Kidney tubule cell (primary cell): Measurements from ENCODE around the gene C15orf40.
A peak's percentile ranks its signal among the peaks of the same experiment; 100 is the strongest.
"Not testable (repeated sequence)": the region's sequence is repeated elsewhere in the genome, so short reads cannot be mapped to it uniquely, and the experiment has no call there.

Experiments used
- DNase-seq: peaks from one replicate; pipeline ENCODE4 v3.0.0-alpha.2; 2018; ENCODE audit warnings: low spot score

C15orf40 gene

DNA sequence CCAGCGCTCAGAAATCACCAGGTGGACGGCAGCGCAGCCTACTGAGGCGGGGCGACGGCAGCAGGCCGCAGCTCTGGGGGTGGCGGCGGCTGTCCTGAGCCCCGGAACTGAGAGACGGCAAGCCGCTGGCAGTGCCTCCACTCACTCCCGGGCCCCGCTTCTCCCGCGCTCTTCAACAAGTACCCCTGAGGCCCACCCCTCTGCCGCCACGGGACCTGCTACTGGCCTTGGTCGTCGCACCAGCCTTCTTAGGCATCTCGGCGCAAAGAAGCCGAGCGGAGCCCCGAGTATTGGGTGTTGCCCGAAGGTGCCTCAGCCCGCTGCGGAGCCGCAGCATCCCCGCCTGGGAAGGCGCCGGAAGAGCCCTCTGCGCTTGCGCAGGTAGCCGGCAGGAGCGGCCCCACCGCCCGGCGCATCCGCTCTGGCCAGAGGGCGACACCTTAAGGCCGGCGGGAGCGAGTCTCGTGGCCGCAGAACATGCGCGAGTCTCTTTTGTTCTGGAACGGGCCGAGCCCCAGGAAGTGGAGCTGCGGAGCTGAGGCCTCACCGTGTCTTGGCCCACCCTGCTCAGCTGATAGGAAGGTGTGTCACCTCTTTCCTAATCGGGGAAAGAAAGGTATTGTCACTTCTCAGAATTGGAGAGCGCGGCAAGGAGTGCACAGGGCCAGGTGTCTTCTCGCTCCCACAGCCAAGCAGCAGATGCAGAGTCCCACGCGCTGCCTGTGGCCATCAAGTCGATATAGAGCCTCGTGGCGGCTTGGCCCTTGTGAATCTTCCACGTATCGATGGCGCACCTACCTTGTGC lies at the start of gene C15orf40:
C15orf40 (minus strand) TSS at position 369 of the 805 bp plus-strand sequence; CDS start at position 337, 32 bp downstream.
- DNase-seq = peak; percentile 96

DNA sequence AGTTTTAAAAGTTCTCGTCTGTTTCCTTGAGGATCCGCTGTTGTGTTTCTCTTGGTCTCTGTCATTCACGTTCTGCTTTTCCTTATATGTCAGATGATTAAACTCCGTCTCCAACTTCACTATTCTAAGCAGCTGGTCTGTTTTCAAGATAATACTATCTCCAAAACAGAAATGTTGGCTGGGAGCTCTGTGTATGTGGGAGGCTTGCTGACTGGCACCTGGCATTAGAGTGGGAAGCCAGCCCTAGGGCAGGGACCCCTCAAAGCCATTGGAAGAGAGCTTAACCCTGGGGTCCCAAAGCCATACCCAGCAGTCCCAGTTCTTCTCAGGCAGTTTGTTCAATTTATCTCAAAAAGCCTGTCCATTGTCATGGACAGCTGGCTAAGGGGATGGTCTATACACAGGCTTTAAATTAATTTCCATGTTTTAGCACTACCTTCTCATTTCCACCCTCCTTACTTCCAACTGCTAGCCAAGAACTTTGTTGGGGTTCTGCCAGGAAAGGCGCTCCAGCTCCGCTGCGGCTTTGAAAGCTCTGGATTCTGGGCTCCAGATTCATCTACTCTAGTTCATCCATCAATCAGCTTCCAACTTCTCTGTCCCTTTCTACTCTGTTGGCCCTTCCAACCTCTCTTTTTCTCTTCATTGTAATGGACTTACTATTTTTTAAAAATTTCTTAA lies 46.4 kb upstream of the C15orf40 start:
- DNase-seq = no peak

DNA sequence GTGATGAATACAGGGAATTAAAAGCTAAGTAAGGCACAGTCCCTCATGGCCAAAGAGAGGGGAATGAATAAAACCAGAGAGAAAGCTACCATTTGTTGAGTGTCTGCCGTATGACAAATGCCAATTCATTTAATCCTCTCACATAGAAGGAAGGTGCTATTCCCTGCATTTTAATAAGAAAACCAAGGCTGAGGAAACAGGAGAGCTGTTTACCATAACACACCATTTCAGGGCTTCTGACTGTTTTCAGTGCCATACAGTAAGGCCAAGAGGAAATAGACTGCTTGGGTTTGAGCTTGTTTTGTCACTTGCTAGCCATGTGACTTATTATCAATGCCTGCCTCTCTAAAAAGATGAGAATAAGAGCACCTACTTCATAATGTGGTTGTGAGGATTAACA lies 45.6 kb upstream of the C15orf40 start:
- DNase-seq = no peak

DNA sequence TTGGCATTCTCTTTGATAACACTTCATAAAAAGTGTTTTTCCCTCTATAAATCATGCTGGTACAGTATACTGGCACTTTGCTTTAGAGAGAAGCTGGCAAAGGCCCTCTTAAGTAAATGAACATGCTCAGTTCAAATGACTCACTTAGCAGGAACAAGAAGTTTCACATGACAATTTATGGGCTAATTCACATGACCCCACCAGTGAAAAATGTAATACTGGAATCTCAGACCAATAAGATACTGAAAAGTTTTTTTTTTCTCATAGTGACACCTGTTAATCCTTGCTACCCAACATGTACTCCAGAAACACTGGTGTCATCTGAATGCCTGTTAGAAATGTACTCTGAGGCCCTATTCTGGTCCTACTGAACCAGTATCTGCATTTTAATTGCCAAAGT lies 41.7 kb upstream of the C15orf40 start:
- DNase-seq = peak; percentile 79

DNA sequence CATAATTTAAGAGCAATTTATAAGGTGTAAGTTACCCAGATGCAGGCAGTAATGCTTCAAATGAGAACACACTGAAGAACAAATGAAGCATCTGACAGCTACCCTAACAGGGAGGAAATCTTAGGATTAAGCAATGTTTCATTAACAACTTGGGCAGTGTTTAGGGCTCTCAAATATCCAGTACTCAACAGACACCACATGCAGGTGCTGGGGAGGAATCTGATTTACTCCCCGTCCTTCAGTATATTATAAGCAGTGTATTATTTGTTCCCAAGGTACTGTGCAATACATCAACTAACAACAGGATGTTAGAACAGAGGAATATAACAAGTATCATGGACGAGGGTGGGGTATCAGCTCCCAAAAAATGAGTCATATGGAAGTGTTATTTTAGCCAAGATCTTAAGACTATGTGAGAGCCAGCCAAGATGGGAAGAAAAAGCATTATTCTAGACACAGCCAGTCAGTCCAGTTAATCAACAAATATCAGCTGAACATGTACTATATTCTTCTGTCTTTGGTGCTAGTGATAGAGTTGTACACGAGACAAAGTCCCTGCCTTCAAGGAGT lies 35.2 kb upstream of the C15orf40 start:
- DNase-seq = peak; percentile 10

DNA sequence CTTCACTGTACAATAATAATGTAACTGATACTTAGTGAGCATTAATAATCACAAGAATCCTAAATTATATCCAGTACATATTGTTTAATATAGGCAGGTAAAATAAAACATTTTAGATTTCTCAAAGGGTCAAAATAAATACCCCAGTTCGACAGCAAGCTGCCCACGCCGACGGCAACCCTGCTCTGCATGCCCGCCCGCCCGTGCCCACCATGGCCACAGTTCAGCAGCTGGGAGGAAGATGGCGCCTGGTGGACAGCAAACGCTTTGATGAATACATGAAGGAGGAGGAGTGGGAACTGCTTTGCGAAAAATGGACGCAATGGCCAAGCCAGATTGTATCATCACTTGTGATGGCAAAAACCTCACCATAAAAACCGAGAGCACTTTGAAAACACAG lies 32.7 kb upstream of the C15orf40 start:
- DNase-seq = no peak

DNA sequence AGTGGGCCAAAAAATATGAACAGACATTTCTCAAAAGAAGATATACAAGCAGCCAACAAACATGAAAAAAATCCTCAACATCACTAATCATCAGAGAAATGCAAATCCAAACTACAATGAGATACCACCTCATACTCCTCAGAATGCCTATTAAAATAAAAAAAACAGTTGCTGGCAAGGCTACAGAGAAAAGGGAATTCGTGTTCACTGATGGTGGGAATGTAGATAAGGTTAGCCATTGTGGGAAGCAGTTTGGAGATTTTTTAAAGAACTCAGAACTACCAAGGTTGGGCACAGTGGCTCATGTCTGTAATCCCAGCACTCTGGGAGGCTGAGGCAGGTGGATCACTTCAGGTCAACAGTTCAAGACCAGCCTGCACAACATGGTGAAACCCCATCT lies 27.8 kb upstream of the C15orf40 start:
- DNase-seq = no peak

DNA sequence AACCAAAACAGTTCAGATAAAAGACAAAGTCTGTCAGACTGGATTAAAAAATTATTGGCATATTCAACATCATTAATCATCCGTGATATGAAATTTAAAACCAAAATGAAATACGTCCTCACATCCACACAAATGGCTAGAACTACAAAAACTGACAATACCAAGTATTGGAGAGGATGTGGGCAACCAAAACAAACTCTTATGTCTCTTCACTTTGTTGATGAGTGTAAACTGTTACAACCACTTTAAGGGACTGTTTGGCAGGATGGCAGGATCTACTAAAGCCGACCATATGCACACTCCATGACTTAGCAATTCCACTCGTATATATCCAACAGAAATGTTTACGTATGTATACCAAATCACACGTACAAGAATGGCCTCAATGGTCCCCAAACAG lies 24.8 kb upstream of the C15orf40 start:
- no peak for DNase-seq

DNA sequence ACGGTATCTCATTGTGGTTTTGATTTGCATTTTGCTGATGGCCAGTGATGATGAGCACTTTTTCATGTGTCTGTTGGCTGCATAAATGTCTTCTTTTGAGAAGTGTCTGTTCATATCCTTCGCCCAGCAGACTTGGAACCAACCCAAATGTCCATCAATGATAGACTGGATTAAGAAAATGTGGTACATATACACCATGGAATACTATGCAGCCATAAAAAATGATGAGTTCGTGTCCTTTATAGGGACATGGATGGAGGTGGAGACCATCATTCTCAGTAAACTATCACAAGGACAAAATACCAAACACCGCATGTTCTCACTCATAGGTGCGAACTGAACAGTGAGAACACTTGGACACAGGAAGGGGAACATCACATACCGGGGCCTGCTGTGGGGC lies 19.8 kb upstream of the C15orf40 start:
- DNase-seq = not testable (repeated sequence)

DNA sequence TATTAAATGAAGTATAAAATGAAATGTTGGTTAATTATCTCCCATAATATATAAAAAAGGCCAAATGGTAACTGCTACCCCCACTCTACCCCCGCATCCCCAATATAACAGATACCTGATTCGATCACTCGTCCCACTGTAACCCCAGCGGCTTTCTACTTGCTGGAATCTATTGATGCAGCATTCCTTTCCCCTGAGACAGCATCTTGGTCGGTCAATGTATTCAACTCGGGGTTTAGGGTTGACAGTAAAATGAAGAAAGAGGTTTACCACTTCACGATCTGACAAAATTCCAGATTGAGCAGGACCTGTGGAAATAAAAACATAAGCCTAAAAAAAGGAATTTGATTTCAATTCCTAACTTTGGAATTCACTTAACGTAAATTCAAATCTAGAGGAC lies 18.6 kb upstream of the C15orf40 start:
- DNase-seq = peak; percentile 4

DNA sequence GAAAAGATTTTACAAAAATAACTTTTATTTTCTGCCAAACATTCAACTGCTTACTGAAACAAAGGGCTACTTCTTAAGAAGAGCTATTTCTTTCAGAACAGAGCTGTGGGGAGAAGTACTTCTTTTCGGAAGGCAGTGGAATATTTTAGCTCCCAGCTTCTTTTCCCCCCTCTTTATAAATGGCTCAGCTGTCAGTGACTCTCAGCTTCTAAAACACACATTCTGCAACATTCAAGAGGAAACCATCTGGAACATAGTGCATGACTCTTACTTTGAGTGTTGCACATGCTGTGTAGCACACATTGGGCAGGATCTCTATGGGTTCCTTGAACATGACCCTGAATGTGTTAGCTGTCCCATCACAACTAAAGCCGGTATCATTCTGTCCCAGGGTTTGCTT lies 7.0 kb upstream of the C15orf40 start:
- DNase-seq = peak; percentile 50

DNA sequence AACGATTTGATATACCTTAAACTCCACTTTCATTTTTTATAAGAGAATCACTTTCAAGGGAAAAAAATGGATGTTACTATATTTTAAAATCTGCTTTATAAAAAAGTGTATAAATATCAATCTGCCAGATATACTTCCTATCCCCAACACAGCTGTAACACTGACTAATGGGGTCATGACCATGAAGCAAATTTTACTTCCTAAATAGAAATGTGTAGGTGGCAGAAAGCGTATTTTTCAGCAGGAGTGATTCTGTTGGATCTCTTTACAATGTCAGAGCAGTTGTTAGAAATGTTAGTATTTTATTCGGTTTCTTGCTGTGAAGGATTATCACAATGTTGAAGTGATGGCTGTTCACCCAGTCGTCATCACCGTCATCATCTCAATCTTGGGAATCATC lies 5.5 kb upstream of the C15orf40 start:
- no peak for DNase-seq

DNA sequence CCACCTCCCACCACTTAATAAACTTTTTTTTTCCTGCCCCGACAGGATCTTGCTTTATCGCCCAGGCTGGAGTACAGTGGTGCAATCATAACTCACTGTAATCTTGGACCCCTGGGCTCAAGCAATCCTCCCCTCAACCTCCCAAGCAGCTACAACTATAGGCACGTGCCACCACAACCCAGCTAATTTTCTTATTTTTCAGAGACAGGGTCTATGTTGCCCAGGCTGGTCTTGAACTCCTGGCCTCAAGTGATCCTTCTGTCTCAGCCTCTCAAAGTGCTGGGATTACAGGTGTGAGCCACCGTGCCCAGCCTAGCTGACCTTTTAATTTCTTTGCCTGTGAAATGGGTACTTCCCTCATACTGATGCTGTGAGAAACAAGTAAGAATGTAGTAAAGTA lies 3.9 kb upstream of the C15orf40 start:
- no peak for DNase-seq

DNA sequence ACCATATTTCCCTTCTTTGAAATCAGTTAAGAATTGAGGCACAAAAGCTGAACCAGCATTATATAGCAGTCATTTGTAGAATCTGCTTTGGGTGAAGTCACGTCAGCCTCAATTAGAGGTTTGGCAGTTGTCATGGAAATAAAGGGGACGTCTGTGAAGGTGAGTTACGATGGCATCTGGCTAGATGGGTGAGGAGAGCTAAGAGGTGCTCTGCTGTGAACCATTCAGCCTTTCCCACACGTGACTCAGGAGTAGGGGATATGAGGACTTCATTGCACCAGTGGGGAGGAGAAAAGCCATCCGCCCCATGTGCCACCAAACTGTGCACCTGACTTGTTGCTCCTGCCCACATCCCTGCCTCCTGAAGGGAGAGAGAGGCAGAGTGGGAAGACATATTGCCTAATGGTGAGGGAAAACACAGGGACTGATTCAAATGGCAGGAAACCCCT lies 2.8 kb upstream of the C15orf40 start:
- DNase-seq = no peak

DNA sequence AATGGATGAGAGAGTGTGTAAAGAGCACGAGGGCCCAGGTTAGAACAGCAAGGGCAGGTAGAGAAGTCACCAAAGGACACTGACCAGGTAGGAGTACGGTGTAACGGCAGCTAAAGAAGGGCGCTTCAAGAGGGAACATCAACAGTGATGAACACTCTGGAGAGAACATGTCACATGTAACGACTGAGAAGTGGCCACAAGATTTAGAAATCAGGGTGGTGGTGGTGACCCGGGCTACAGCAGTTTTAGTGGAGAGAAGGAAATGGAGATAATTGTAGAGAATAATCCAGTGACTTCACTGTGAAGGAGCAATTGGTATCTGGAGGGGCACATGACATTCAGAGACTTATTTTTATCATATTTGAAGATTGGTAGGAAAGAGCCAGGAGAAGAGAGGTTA lies 1.2 kb upstream of the C15orf40 start:
- no peak for DNase-seq

DNA sequence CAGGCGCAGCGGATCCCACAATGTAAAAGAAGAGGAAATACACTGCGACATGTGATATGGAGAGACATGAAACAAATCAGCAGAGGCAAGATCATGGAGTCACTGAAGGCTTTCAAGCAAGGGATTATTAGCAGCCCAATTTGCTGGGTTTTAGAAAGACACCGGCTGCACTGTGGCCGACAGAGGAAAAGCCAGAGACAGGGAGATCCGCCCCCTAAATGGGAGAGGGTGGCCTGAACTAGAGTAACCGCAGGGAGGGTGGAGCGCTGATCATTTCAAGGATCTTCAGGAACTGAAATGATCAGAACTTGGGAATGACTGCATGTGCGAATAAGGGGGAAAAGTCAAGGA lies 612 bp upstream of the C15orf40 start:
- DNase-seq = no peak

DNA sequence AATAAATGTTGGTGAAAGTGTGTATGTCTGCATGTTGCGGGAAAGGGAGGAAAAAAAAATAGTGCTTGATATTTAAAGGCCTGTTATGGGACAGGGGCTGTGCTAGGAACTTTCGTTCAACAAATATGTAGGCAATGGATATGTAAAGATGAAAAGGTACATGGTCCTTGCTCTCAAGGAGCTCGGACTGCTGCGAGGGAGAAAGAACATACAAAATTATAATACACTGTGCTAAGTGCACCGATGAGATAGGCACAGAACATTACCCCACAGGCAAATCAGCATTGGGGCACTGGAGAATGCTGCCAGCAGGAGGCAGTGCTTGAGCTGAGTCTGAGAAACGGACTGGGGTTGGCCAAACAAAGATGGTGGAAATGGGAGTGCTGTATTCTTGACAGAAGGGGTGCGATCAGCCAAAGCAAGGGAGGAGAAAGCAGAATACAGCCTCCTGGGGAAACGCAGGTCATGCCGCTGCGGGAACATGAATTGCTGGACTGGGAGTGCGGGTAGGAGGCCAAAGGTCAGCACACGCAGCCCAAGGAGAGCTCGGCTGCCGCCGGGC lies 649 bp downstream of the C15orf40 start:
- peak; percentile 80 for DNase-seq

DNA sequence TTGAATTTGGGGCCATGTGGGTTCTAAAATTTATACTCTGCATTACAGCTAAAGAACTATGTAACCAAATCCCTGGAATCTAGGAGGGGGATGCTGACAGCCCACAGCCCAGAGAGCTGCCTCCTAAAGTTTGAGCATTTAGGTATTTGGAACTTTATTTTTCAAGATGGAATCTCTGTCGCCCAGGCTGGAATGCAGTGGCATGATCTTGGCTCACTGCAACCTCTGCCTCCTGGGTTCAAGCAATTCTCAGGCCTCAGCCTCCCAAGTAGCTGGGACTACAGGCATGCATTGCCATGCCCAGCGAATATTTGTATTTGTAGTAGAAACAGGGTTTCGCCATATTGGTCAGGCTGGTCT lies 10.8 kb downstream of the C15orf40 start:
- DNase-seq = not testable (repeated sequence)

DNA sequence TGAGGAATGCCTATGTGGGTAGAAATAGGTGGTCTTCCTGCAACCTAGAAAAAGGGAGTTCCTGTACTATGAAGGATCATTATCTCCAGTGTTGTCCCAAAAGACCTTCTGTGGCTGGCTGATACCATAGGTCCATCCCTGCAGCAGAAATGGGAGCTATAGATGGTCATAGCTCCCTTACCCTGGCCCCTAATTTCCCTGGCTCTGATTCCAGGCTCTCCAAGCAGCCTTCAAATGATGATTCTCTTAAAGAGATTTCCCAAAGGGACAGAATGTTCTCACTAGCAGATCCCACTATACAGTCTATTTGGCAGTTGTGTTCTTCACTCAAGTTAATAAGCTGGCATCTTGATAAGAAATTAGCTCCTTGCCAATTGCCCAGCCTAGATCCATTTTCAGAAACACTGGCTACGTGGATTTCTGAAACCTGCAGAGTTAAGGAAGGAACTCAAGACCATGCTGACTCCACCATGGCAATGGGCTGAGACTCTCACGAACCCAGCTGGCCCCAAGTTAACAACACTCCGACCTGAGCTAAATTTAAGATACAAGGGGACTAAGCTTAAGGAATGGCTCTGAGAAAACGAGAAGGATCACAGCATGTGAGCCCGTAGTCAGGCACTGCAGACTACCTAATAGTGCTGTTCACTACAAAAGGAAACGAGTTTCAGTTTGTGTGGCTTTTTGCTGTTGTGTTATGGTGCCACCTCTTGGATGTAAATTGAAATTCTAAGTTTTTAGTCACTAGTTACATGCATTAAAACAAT lies 11.4 kb downstream of the C15orf40 start:
- peak; percentile 71 for DNase-seq

DNA sequence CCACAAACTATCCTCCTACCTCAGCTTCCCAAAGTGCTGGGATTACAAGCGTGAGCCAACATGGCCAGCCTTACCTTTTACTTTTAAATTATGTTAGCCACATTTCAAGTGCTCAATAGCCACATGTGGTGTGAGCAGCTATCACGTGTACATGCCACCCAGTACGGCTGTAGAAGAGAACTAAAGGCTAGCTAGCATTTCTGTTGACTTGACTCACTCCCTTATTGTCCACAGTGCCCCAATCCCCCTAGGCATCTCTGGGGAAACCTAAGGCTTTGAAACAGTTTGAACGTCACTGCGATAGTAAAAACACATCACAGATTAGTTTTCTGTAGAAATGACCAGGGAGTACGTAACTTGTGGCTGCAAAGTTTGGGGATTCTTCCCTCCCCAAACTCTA lies 12.0 kb downstream of the C15orf40 start:
- no peak for DNase-seq

DNA sequence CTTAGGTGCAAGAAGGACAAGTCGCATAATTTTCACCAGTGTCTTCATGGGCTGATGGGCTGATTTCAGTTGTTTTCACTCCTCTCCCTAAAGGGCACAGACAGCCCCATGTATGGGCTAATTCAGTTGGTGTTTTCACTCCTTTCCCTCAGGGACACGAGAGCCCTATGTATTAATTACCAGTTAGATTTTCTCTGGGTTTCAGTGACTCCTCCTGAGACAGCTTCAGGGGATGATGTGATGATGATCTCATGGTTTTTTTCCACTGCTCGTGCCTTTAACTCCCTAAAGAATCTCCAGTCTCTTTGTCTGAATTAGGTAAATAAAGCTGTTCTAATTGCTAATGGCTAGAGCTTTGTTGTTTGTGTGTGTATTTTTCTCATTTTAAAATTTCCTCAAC lies 15.5 kb downstream of the C15orf40 start:
- no peak for DNase-seq

DNA sequence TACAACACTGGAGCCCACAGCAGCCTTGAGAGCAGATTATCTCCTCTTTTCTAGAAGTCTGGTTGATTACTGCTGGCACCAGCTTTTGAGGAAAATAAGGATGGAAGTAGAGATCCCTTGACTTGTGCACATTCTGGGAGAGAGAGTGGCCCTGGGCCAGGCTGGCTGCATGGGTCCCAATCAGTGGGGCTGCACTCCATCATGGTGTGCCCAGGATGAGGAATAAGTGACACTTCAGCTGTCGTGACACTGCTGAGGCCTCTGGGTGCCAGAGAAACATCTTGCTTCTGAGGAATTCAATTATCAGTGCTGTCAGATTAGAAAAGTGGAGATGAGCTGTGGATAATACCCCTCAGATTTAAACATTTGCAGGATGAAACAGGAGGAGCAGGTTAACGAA lies 16.4 kb downstream of the C15orf40 start:
- no peak for DNase-seq
